Stimulated activated CD8-positive, alpha-beta memory T cell treated with anti-CD3 and anti-CD28 coated beads, Interleukin-2, amount 100 ng/mL, for 48 hours (primary cell): ENCODE data around the gene IQGAP2.
"Not testable (repeated sequence)": the region's sequence is repeated elsewhere in the genome, so short reads cannot be mapped to it uniquely, and the experiment has no call there.

Source experiments
- DNase-seq, 2 donors: peaks; one replicate each; pipeline ENCODE4 v3.0.0-alpha.2; 2020; ENCODE audit warnings: low read depth in 2 of 2

IQGAP2 gene

DNA sequence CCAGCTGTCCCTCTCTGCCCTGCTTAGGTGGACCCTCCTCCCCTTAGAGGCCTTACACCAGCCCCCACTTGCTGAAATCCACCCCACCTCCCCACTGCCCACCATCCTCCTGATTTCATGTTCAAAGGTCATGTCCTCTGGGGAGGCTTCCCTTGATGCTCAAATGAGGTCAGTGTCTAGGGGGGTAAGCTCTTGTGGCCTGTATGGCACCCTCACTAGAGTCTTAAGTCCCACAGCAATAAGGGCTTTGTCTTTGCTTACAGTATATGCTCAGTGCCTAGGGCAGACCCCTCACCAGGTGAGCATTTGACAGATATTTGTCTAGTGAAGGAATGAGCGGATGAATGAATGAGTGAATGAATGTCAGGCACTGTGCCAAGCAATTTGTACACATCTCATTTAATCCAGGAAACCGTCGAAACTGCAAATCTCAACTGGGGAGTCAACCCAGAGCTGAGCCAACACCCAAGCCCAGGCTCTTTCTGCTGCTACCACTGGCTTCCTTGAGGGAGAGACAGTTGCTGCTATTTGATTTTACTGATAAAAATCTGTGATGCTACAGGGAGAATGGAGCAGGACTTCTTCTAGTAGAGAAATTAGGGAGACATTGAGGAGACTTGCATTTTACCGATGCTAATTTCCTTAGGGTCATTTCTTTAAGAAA lies 101.9 kb downstream of the IQGAP2 start:
- no peak for DNase-seq

DNA sequence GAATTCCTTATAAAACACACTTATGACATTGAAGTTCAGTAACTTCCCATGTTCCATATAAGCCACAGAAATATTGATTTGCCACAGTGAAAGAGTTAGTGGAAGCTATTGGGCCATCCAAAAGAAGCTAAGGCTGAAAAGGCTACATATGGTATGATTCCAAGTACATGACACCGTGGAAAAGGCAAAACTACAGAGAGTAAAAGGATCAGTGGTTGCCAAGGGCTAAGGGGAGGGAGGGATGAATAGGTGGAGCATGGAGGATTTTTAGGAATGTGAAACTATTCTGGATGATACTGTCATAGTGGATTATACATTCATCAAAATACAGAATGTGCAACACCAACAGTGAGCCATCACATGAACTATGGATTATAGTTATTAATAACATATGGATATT lies 110.4 kb downstream of the IQGAP2 start:
- DNase-seq = no peak

DNA sequence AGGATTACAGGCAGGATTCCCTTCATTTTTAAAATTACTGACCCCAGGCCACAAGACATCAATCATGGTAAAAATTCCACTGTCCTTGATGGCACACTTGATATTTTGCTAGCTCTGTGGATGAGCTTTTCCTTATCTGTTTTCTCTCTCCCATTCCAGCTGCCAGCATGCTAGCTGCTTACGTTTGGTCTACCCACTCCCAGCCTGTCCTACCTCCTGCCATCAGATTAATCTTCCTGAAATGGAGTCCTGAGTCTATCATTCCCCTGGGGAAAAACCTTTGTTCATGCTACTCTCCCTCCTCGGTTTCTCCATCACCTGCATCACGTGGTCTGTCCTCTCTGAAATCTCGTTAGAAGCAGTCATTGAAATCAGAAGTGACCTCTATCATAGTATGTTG lies 111.2 kb downstream of the IQGAP2 start:
- DNase-seq = no peak

DNA sequence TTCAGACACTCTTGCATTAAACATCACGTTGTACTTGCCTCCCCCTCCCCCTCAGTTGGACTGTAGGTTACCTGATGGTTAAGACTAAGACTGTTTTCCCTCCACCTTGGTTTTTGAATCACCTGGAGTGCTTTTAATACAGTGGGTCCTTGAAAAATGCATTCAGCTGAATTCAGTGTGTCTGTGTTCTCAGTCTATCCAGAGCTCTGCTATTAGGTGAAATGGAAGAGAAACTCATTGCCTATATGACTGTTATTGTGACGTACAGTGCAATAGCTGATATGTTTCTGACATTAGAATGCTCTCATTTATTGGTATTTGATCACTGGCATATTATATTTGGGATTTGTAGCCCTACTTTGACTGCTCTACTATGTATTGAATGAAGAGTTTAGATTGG lies 111.6 kb downstream of the IQGAP2 start:
- no peak for DNase-seq

DNA sequence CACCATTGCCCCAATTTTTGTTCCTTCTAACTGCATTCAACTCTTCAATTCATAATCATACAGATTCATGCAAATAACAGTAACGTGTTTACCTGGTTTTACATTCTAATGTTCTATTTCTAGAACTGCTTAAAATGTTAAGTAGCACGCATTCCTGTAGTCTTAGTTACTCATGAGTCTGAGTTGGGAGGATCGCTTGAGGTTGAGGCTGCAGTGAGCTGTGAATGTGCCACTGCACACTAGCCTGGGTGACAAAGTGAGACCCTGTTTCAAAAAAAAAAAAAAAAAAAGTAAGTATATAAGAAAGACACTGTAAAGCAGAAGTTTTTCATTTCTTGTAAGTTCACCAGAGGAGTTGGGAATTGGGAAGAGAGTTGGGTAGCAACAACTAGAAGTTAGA lies 114.2 kb downstream of the IQGAP2 start:
- DNase-seq = no peak

DNA sequence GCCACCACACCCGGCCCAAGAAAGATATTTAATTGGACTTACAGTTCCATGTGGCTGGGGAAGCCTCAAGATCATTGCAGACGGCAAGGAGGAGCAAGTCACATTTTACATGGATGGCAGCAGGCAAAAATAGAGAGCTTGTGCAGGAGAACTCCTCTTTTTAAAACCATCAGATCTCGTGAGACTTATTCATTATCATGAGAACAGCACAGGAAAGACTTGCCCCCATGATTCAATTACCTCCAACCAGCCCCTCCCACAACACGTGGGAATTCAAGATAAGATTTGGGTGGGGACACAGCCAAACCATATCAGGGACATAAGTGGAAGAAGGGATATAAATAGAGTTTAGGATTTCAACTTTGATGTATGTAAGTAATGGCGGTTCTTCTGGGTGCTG lies 115.2 kb downstream of the IQGAP2 start:
- DNase-seq = not testable (repeated sequence)

DNA sequence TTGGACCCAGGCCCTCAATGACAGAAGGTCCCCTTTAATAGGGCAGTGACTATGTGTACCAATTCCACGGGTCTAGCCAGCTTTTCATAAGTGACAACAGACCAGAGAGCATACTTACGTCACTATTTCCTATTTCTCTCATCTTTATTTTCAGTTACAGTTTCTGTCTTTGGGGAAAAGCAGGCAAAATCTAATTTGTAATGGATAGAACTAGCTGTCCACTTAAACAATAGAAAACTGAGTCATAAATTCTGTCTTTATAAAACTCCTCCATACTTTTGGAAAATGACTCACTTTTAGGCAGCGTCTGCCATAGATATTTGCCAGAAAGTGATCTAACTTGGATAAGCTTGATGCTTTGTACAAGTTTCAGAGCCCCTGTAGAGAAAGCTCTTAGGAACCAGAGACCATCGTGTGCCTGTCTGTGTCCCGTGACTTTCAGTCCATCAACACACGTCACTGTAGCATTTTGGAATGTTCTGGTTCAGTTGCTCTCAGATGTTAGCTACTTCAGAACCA lies 118.2 kb downstream of the IQGAP2 start:
- DNase-seq = no peak

DNA sequence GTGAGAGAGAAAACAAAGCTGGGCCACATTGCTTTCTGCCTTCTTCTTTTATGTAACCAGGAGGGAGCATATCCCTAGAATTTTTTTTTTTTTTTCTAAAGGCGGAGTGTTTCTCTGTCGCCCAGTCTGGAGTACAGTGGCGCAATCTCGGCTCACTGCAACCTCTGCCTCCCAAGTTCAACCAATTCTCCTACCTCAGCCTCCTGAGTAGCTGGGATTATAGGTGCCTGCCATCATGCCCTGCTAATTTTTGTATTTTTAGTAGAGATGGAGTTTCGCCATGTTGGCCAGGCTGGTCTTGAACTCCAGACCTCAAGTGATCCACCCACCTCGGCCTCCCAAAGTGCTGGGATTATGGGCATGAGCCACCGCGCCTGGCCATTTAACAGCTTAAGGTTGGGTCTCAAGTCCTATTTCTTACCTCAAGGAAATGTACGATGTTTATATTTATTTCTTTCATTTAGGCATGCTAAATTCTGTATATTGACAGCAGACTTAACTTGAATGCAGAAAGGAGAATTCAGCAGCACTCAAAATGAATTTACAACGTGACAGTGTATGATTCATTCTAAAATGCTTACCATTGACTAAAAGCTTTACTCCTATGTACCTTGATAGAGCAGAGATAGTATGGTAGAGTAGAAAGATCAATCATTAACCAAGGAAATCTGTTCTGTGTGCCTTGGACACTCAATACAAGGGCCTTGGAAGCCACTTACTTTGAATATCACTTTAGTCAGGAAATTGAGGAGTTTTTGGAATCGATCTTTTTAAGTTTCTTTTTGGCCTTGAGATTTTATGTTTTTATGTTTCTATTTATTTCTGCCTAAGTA lies 119.2 kb downstream of the IQGAP2 start:
- DNase-seq = no peak

DNA sequence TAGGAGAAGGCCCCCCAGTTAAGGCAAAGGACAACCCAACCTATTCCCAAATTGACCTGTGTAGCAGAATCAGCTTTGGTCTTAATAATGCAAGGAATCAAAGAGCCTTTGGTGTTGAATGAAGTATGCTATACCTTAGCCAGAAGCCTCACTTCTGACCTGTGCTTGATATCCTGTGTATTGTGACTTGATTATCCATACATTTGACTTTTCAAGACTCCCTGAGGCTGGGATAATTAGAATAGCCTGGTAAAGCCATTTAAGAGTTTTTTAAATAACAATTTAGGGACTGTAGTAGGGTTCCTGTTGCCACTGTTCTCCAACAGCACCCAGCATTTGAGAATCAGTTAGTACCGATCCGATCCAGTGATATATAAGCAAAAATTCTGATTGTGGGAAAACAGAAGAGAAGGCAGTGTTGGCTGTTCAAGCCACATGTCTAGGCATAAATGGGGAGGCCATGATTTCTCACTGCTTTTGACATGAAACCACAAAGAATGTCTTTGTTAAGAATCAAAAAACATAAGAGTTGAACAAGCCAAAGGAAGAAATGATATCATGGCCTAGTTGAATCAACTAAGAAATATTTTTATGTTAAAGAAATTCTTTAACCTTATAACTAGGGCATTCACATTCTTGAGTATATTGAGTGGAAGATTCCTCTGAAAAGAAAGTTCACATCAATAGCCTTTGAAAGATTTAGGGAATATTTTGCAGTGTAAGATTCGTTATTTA lies 121.2 kb downstream of the IQGAP2 start:
- no peak for DNase-seq

DNA sequence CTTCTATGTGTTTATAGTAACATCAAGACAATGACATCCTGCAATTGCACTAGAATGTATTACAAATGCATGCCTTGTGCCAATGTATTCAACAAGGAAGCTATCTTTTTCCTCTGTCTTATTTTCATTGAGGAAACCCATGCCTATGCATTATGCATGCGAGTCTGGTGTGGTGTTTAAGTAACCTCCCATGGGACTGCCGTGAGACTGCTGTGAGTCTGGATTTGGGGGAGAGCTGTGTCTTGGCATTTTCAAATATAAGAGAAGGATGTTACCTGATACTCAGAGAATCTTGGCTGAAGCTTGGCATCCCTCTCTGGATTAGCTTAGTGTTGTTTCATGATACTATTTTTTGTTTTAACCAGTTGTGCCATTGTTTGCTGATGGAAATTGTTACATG lies 121.8 kb downstream of the IQGAP2 start:
- no peak for DNase-seq

DNA sequence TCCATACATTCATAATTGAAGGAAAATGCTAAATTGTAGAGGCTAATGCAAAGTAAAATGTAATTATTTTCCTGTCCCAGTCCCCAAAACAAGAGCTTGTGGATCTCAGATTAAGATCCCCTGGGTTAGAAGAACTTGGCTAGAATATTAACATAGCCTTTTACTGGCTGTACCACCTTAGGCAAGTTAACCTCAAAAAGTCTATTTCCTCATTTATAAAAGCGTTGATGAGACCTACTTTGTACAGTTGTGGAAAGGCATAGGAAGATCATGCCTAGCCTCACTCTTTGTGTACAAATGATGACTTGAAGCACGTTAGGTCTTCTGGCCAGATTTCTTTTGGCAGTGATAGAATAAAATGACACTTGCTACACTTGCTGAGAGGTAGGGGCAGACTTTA lies 122.9 kb downstream of the IQGAP2 start:
- DNase-seq = no peak

DNA sequence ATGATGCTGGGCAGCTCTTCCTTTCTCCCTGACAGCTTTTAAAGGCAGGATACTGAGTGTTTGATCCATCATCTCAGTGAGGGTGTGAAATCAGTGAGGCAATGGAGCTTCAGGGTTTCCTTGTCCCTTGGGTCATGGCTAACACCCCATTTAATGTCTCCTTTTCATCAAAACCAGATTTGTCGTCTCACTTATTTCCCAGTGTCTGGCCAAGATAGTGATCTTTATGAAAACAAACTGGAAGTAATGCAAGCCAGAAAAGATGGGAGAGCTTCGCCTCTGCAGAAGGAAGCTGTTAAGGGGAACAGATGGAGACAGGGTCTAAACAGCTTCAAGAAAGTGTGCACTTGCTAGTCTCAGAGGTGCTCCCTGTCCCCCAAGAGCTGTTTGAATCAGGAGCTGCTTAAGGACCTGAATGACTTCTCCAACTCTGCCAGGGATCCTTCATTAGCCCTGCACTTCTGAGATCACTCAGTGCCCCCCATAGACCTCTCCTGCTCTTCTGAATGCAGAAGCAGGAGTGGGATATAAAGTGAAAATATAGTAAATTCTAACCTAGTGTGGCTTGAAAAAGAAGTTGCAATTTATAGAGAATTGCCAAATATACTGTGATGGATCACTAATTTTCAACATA lies 124.0 kb downstream of the IQGAP2 start:
- no peak for DNase-seq

DNA sequence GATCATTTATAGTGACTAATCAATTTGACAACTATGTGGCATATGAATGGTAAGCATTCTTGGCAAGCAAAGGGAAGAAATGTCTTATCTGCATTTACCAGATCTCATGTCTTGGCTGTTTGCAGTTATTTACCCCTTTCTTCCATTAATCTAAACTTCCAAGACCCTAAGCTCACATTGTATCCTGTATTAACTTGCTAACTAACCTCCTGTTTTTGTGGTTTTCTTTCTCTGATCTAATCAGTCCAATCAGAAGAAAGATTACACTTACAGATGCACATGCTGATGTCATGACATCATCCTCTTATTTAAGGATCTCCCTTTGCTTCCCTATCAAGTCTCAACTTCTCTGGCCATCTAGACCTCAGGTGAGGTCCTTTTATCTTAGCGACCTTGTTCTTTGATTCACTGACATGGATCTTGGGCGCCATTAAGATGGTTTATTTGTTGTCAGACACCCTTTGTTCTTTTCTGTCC lies 124.6 kb downstream of the IQGAP2 start:
- DNase-seq = no peak

DNA sequence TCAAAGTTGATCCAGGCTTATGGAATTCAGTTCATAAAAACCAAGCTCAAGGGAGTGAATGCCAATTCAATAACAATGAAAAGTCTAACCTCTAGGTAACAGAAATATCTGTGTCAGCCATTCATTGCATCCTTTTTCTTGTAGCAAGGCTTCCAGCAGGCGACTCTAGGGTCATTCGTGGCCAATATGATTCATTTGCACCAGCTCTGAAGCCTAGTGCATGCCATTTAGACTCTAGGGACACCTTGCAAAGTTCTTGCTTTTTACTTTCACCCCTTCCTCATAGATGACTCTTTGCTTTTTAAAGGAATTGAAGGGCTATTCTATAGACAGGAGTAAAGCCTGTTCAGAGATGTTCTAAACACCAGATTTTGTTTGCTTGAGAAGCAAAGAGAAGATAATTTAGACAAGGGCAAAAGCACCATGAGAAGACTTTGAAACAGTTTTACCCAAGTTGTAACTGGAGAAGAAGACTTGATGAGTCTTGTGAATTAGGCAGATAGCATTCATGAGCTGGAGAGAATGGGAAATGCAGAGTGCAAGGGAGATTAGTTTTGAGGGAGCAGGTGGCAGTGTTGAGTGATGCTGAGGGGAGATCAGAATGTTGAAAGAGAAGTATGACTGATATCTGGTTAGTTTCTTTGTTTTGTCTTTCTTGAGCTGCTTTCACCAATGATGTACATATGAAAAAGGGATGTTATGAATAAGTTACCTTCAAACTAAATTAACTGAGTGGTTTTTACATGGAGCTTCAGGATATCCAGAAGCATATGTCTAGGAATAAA lies 125.7 kb downstream of the IQGAP2 start:
- no peak for DNase-seq

DNA sequence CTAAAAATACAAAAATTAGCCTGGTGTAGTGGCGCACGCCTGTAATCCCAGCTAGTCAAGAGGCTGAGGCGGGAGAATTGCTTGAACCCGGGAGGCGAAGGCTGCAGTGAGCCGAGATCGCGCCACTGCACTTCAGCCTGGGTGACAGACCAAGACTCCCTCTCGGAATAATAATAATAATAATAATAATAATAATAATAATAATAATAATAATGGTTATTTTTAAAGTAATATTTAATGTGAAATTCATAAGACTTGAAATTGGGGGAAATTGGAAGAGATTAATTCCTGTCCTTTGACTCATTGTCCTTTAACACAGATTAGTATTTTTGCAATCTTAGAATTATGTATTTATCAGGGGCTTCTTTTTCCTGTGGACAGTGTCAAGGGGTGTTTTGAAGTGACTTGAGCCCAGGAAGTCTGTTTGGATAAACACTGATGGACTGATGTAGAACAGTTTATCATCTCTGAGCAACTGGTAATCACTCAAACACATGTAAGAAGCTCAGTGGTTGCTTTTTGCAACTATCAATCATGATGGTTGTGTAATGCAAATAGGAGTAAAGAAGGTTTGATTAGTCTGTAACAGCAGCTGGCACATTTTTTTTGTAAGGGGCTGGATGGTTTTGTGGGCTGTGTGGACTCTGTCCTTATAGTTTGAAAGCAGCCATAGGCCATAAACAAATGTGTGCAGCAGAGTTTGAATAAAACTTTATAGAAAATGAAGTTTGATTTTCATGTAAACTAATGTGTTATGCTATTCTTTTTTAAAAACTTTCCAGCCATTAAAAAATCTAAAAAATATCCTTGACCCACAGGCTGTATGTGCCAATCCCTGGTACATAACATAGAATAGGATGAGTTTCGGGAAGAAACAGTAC lies 126.6 kb downstream of the IQGAP2 start:
- DNase-seq = no peak

DNA sequence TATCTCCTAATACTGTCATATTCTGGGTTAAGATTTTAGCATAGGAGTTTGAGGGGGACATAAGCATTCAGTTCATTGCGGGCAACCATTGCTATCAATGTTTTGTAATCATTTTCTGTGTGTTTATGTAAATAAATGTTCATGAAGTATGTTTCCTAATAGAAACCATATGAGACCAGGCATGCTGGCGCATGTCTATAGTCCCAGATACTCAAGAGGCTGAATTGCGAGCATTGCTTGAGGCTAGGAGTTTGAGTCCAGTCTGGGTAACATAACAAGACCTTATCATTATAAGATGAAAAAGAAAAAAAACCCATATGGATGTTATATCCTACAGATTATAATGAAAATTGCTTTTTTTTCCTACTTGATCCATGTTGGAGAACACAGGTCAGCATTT lies 129.0 kb downstream of the IQGAP2 start:
- no peak for DNase-seq

DNA sequence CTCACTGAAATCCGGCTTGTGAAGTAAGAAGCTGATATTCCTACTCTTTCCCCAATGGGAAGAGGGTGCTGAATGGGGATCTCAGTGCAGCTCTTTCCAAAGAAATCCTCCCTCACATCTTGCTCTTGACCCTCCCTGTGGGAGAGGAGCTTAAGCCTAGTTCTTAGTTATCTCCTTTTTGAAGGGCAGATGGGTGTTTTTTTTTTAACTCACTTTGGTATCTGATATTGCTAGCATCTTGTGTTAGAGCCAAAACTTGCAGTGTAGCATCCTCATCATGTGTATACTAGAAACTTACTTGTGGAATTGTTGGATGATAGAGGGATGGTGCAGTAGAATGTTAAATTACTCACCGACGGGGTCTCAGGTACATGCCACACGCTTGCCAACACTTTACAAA lies 129.9 kb downstream of the IQGAP2 start:
- DNase-seq = no peak

DNA sequence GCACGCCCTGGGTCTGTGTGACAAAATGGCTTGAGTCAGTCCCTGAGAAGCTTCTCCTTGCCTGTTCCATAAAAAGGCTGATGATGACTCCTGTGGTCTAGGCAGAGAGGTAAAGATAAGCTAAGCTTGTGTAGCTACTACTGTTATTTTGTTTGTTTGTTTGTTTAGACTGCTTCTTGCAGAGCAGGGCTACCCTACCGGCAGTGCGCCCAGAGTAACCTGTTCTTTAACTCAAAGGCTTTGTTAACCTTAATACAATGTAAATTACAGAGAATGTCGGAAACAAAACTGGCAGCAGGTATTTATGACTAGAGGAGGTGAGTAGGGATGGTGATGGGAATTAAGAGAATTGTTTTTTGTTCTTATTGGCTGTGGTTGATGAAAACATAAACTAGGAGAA lies 132.5 kb downstream of the IQGAP2 start:
- no peak for DNase-seq

DNA sequence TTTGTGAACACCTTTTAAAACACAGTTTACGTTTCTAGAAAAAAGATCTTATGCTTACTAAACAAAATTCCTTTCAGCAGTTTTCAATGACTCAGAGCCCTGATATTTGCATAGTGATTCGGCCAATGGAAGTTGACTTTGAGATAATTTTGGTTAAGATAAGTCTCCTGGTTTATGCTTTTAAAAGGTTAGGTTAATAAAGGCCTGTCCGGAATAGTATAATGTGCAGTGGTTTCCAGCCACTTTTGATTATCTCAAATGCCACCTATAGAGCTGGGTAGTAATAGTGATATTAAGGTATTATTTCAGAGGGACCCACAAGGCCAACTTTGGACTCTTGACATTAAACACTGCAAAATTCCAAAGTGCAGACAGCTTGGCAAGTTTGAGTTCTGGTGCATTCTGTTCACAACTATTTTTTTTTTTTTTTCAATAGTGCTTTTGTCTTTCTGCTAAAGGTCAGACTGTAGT lies 134.0 kb downstream of the IQGAP2 start:
- no peak for DNase-seq

DNA sequence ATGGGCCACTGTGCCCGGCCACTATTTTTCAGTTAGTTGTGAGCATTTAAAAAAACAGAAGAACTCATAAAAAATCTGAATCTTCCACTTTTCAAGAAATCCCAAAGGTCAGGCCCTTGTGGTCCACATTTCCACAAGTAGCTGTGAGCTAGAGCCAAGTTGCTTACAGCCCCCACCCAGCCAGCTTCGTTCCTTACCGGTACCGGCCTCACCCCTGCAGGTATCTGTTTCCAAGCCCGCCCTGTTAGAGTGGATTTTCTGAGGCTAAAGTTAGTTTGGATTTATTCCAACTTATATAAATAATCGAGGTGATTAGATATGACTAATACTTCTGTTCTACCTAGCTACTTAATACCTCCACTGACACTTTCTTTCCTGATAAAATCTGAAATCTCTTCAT lies 139.2 kb downstream of the IQGAP2 start:
- DNase-seq = no peak
